T1000 (cell line): ENCODE data around the gene MARVELD1.
"Not testable (repeated sequence)": the region's sequence is repeated elsewhere in the genome, so short reads cannot be mapped to it uniquely, and the experiment has no call there.

Experiments used
- DNase-seq: peaks from one replicate; lab custom pipeline; 2025; ENCODE audit warnings: mixed read lengths; lab: John Stamatoyannopoulos, UW

Gene MARVELD1

DNA sequence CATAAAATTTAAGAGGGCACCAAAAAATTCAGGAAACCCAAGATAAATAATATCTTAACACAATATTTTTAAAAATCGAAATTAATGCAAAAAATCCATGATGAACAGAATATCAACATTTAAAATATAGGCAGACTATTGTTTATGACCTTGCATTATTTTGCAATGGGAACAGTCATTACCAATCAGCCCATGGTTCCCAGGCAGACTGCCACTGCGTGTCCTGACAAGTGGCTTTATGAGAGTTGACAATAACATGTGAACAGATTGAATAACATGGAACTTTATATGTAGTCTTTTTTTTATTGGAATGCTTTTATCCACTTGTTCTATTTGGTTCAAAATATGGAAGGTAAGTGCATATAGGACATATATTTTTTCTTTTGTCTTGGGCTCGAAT lies 23.4 kb upstream of the MARVELD1 start:
- no peak for DNase-seq

- DNase-seq, result not testable (repeated sequence)
Observed at GRCh38 chr10:97698072-97698655, 15.4 kb upstream of the MARVELD1 start.

GRCh38 chr10:97701438-97702069 lies 12.0 kb upstream of the MARVELD1 start:
- peak; percentile 46 for DNase-seq

DNA sequence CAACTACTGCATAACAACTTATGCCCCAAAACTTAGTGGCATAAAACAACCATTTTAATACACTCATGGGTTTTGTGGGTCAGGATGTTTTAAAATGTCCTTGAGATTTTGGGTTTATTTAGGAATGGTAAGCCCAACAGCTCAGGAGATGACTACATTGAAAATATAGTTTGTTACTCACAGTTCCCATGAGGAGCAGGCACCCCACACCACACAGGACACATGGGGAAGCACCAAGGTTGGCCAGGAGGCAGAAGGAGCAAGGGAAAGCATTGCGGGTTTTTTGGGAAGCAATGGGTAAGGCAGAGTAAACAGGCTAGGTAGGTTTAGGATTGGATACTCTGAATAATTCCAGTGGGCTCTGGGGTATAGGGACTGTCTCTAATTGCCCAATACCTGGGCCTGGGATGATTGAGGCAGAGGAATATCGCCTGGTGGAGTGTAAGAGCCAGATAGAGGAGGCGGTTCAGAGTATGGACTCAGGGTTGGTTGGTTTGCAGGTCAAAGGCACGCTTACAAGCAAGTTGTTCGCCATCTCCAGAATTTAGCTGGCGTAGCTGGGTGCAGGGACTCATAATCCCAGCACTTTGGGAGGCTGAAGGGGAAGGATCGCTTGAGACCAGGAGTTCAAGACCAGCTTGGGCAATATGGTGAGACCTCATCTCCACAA lies 10.0 kb upstream of the MARVELD1 start:
- DNase-seq, result no peak

DNA sequence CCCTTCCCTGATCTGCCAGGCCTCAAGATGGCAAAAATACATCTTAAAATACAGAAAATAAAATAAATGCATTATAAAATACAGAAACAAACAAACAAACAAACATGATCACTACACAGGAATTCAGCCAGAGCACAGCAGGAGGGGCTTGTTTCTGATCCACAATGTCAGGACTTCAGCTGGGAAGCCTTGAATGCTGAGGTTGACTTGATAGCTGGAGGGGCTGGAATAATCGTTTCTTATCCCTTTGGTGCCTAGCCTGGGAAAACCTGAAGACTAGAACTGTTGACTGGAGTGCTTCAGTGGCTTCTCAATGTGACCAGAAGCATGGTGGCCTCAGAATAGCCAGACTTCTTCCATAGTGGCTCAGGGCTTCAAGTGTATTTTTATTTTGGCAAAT lies 9.2 kb upstream of the MARVELD1 start:
- DNase-seq, result no peak

DNA sequence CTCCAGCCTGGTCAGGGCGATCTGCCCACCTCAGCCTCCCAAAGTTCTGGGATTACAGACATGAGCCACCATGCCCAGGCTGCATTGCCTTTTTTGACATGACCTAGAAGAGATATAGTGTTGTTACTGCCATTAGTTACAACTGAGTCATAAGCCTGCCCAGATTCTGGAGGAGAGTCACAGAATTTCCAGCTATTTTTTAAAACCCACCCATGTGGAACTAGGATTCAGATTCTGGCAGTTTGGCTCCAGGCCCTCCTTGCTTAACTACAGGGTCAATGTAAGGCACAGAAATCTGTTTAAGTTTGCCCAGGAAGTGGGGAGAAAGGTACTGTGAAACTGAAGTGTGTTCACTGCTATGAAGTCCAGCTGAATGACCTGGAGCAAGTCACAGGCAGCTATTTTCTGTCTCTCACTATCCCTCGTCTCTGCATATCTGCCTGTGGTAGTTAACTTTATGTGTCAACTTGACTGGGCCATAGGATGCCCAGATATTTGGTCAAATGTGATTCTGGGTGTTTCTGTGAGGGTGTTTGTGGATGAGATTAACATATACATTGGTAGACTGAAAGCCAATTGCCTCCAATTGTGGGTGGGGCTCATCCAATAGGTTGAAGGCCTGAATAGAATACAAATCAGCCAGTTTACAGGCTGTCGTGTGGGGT lies 8.4 kb upstream of the MARVELD1 start:
- DNase-seq, result no peak

- DNase-seq, result no peak
Observed at GRCh38 chr10:97707134-97707861, 6.2 kb upstream of the MARVELD1 start.

- no peak for DNase-seq
Observed at GRCh38 chr10:97708167-97708566, 5.4 kb upstream of the MARVELD1 start.

- peak; percentile 51 for DNase-seq
Observed at GRCh38 chr10:97708976-97709946, 4.3 kb upstream of the MARVELD1 start.

- DNase-seq, result no peak
Observed at GRCh38 chr10:97711640-97712572, 1.6 kb upstream of the MARVELD1 start.

GRCh38 chr10:97713826-97714400 lies 383 bp downstream of the MARVELD1 start:
- DNase-seq, result peak; percentile 52

DNA sequence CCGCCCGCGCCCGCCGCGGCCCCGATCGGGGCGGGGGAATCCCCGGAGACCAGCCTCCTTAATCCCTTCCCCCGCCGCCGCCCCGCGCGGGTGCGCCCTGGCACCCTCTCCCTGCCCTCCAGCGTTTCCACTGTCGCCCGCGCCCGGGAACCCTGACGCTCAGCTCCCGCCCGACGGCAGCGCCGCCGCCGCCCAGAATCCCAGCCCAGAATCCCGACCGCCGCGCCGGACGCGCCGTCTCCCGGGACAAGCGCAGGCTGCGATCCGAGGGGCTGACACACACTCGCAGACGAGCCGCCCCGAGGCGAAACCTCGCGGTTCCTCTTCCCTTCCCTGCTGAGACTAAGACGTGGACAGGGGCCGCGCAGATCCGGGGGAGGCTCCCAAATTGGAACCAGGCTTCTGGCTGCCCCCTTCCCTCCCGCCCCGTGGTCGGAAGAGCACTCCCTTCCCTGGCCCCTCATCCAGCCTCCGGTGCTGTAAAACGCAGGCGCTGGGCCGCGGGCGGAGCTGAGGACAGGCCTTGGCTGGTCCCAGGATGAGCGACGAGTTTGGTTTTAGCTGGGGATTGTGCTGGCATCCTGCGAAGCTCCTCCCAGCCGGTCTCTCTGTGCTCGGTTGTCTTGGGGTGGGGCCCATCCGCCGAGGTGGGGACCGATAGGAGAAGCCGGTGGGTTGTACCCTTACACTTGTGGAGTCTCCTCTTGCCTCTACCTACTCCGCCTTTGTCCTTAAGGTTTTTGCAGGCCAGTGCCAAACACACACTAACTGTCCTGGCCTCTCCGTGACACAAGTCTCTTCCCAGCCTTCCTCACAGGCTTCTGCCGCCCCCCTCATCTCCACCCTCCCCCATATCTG lies 1.1 kb downstream of the MARVELD1 start:
- peak; percentile 76 for DNase-seq

DNA sequence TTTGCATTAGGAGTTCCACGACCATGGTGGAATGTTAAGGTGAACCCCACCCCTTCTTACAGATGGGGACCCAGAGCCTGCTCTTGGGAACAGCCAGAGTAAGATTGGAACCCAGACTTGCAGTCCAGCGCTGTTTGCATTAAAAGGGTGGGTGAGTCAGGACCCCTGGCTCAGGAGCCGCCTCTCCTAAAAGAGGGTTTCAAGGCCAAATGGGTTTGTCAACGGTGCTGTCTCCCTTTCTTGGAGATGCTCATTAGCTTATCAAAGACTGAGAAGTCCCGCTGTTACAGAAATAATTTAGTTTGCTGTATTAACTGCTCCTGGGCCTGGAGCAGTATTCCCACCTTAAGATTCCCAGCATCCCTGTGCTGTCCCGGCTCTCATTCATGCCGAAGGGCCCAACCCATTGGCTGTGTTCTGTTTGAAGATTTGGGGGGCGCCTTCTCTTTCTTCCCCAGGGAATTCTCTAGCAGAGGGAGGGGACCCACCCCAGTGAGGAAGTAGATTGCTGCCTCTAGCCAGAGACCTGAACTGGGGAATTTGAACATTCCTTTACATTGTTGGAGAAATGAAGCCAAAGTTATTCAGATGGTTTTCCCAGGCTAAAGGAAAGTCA lies 1.8 kb downstream of the MARVELD1 start:
- DNase-seq, result no peak

DNA sequence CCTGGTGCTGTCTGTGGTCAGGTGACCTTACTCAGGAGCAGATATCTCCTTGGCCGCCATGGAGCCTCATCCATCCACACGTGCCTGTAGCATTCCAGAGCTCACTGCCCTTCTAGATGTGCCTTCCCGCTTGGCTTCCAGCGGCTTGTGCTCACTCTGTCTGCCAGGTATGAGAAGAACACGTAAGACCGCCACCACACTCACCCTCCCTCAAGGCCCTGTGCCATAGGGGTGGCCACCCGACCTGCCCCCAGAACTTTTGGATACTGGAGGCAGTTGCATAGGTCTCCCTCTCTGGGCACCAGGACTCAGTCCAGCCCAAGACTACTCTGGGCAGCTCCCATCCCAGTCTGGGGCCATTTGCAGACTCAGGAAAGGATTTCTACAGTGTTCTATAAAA lies 4.1 kb downstream of the MARVELD1 start:
- no peak for DNase-seq

DNA sequence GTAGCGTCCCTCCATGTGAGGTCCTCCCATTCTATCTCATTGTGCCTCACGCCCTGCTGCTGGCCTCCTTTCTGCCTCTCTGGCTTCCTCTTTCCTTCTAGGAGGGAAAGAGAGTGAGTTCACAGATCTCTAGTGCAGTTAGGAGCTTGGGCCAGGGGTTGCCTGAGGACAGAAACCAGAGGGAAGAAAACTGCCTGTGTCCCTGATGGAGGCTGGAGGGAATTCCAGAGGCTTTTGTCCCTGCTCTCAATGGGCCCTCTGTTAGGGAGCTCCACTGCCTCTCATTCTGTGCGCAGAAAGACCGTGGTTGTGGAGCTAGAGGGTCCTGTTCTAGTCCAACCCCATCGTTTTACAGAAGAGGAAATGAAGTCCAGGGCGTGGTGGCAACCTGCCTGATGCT lies 4.6 kb downstream of the MARVELD1 start:
- no peak for DNase-seq

GRCh38 chr10:97718659-97719142 lies 5.2 kb downstream of the MARVELD1 start:
- no peak for DNase-seq

DNA sequence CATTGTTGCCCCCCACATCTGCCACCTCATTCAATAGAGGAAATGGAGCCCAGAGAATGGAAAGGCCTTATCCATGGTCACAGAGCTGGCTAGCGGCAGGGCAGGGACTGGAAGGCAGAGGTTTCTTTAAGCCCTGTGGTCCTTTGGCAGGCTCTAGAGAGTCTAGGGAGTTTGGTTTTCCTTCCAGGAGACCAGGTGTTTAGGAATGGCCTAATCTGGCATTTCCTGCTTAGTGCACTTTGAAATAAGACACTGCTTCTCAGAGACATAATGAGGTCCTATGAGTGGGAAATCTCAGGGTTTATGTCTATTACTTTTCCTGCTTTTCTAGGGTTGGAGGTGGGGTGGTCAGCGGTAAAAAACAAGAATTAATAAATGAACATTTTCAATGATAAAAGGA lies 6.1 kb downstream of the MARVELD1 start:
- no peak for DNase-seq
